ENCODE measurements around the gene CCDC61. TPM values are rescaled to one million over a fixed set of nuclear protein-coding genes. Genes with fewer than 3 reads are reported as not detected.

The CCDC61 gene
- total and polyA plus RNA-seq, 2 of the 8 experiments (the other 6 are each of a cell fraction or from before 2014, with no cell fraction given): 7.8 to 17.4 TPM

- H4K20me1 ChIP-seq (replicated peaks in 1 of 2; ENCODE audit: control insufficient read depth in 1 of 2, insufficient read depth in 2 of 2, low read length in 2 of 2): no peaks in the 10 kb centered on the region
- no peak overlapping the region for H3K9ac ChIP-seq (replicated peaks in 1 of 4; ENCODE audit: extremely low read depth in 1 of 4, low read depth in 3 of 4, low read length in 3 of 4)
- POLR2A ChIA-PET (ENCODE audit: partially characterized antibody): interaction anchor here (1.5 to 2.4 kb wide), 2 partner anchors 9 to 11 kb away, joined by 7 read pairs; partner anchors contain the start of gene PGLYRP1
- H3K4me3 ChIP-seq (ENCODE audit: extremely low read depth in 1 of 4, insufficient read depth in 2 of 4, low read depth in 3 of 4, low read length in 4 of 4): no peak overlapping the region
- H4K5ac ChIP-seq (ENCODE audit: insufficient read length, low read depth, low read length): no peak overlapping the region
- no peak overlapping the region for H3K4me2 ChIP-seq (ENCODE audit: insufficient read depth in 1 of 2, low read depth in 2 of 2, low read length in 2 of 2)
- H3K4ac ChIP-seq (replicated peaks; ENCODE audit: insufficient read length, low read depth, low read length): no peak overlapping the region
- WGBS, 2 experiments (ENCODE audit: extremely low coverage in 1 of 2, insufficient coverage in 1 of 2, insufficient read length in 1 of 2, insufficient replicate concordance in 2 of 2, low coverage in 1 of 2, low lambda C conversion rate in 2 of 2, missing lambda C conversion rate in 1 of 2): 91% methylated on average over 11 of the region's 11 CpGs; no CpG with 5 or more reads in 1 of the 2 experiments
- no peak overlapping the region for H2BK20ac ChIP-seq (ENCODE audit: low read length)
- no peak overlapping the region for H2BK5ac ChIP-seq (ENCODE audit: low read depth, low read length)
- no peak overlapping the region for H2AFZ ChIP-seq (ENCODE audit: low read length)
- no peak overlapping the region for H3K56ac ChIP-seq (replicated peaks; ENCODE audit: insufficient read length, low read depth, low read length)
- no peaks in the 10 kb centered on the region for H3K79me1 ChIP-seq (ENCODE audit: low read depth, low read length)
- H2BK120ac ChIP-seq (replicated peaks; ENCODE audit: low read depth, low read length): no peak overlapping the region
- H3K27ac ChIP-seq (ENCODE audit: low read depth, low read length): no peak overlapping the region
- H3K4me1 ChIP-seq (replicated peaks in 1 of 4; ENCODE audit: control insufficient read depth in 3 of 4, insufficient read depth in 4 of 4, low read length in 3 of 4): no peaks in the 10 kb centered on the region
- H3K23ac ChIP-seq (ENCODE audit: insufficient read length): no peak overlapping the region
- no peaks in the 10 kb centered on the region for H3K27me3 ChIP-seq (replicated peaks in 1 of 4; ENCODE audit: control insufficient read depth in 3 of 4, extremely low read depth in 1 of 4, insufficient read depth in 3 of 4, low read length in 3 of 4)
- H3K23me2 ChIP-seq (ENCODE audit: low read depth, low read length): no peaks in the 10 kb centered on the region
- no peak overlapping the region for H2BK12ac ChIP-seq (ENCODE audit: low read depth, low read length)
- H2BK15ac ChIP-seq (ENCODE audit: low read length): no peak overlapping the region
- CTCF ChIA-PET (ENCODE audit: partially characterized antibody): interaction anchor here (0.9 to 17.0 kb wide), 15 partner anchors 9 to 267 kb away, joined by 3 to 250 read pairs (median 4); partner anchors contain the start of gene MYPOP
- H4K91ac ChIP-seq (replicated peaks; ENCODE audit: insufficient read length, low read length): no peak overlapping the region
- no peak overlapping the region for H3K14ac ChIP-seq (ENCODE audit: insufficient read length)
- no peak overlapping the region for H2AK5ac ChIP-seq (ENCODE audit: low read depth, low read length)
- no peak for FAIRE-seq
- H3K79me2 ChIP-seq (ENCODE audit: control insufficient read depth in 1 of 2, insufficient read depth in 2 of 2, low read length in 2 of 2): no peaks in the 10 kb centered on the region
- no peak overlapping the region; the same call in 1 of the 2 replicates for H3K18ac ChIP-seq (ENCODE audit: extremely low read depth, low read length)
- no peak overlapping the region for H4K8ac ChIP-seq (ENCODE audit: extremely low read depth, insufficient read depth, low read length)
- H3K9me3 ChIP-seq (ENCODE audit: insufficient read depth in 2 of 2, low read depth in 1 of 2, low read length in 1 of 2): peaks cover 0 to 2% of the 10 kb centered on the region in 2 experiments; a peak in 1 of 4 replicates
- DNase-seq (ENCODE audit: low read depth in 1 of 2, low spot score in 2 of 2): no peak
- H3K36me3 ChIP-seq (ENCODE audit: control insufficient read depth in 2 of 4, insufficient read depth in 4 of 4, low read length in 3 of 4): no peaks in the 10 kb centered on the region
- no peak for TF ChIP-seq EP300 (IDR thresholded peaks at IDR 0.05; ENCODE audit: borderline replicate concordance in 1 of 2, low read depth in 2 of 2, low read length in 2 of 2)
- no peak for TF ChIP-seq SP2 (IDR thresholded peaks at IDR 0.05; ENCODE audit: low read length)
- no peak for TF ChIP-seq CEBPB (IDR thresholded peaks at IDR 0.05; ENCODE audit: low read depth, low read length)
- TF ChIP-seq JUN (IDR thresholded peaks at IDR 0.05; ENCODE audit: low read depth, low read length): no peak
- TF ChIP-seq NANOG (IDR thresholded peaks at IDR 0.05; ENCODE audit: insufficient read depth, low read depth, low read length, poor library complexity, severe bottlenecking): no peak
- no peak for TF ChIP-seq RBBP5 (IDR thresholded peaks at IDR 0.05; ENCODE audit: borderline replicate concordance, low read depth, low read length)
- no peak for TF ChIP-seq FOSL1 (IDR thresholded peaks at IDR 0.05; ENCODE audit: insufficient read depth, low read depth, low read length)
- TF ChIP-seq, protein P1, sequence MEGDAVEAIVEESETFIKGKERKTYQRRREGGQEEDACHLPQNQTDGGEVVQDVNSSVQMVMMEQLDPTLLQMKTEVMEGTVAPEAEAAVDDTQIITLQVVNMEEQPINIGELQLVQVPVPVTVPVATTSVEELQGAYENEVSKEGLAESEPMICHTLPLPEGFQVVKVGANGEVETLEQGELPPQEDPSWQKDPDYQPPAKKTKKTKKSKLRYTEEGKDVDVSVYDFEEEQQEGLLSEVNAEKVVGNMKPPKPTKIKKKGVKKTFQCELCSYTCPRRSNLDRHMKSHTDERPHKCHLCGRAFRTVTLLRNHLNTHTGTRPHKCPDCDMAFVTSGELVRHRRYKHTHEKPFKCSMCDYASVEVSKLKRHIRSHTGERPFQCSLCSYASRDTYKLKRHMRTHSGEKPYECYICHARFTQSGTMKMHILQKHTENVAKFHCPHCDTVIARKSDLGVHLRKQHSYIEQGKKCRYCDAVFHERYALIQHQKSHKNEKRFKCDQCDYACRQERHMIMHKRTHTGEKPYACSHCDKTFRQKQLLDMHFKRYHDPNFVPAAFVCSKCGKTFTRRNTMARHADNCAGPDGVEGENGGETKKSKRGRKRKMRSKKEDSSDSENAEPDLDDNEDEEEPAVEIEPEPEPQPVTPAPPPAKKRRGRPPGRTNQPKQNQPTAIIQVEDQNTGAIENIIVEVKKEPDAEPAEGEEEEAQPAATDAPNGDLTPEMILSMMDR (IDR thresholded peaks at IDR 0.05; ENCODE audit: control extremely low read depth in 1 of 3, insufficient read depth in 1 of 3, low read depth in 1 of 3, low read length in 3 of 3): no peak
- TF ChIP-seq TEAD4 (IDR thresholded peaks at IDR 0.05; ENCODE audit: low read depth, low read length): no peak
- TF ChIP-seq GABPA (IDR thresholded peaks at IDR 0.05; ENCODE audit: borderline replicate concordance, insufficient read depth, low read length): no peak
- no peak for TF ChIP-seq YY1 (IDR thresholded peaks at IDR 0.05; ENCODE audit: low read depth, low read length)
Measured at GRCh38 chr19:46033401-46033800, 38.1 kb downstream of the CCDC61 start.

Measured in H1 (cell line).